Astrocyte of the spinal cord (primary cell): Measurements from ENCODE around the gene TRPM8.

Source experiments
- DNase-seq: peaks from one replicate; pipeline ENCODE4 v3.0.0; 2011; ENCODE audit warnings: low read depth, low spot score
- H3K4me3 ChIP-seq: 2 replicates; pipeline ENCODE4 v1.5.1; 2011; ENCODE audit warnings: low read depth, mild to moderate bottlenecking, low read length, moderate library complexity
- CTCF ChIP-seq: IDR thresholded peaks from 2 replicates; pipeline ENCODE4 v1.5.1; 2012; ENCODE audit warnings: low read depth, mild to moderate bottlenecking, low read length, inconsistent platforms
- in situ Hi-C: cut with HindIII; loops from 2 replicates; pipeline ENCODE4 v1.10.0; 2017; ENCODE audit warnings: low sequenced_read_pairs

The TRPM8 gene

GRCh38 chr2:233901884-233902283 lies 15.3 kb upstream of the TRPM8 start:
- TF ChIP-seq CTCF = no peak
- in situ Hi-C loops = no loop called here
- no peak for DNase-seq
- no peak overlapping the region for H3K4me3 ChIP-seq

GRCh38 chr2:233905945-233906344 lies 11.2 kb upstream of the TRPM8 start:
- H3K4me3 ChIP-seq = no peak overlapping the region
- DNase-seq = no peak
- in situ Hi-C loops = no loop called here
- no peak for TF ChIP-seq CTCF

DNA sequence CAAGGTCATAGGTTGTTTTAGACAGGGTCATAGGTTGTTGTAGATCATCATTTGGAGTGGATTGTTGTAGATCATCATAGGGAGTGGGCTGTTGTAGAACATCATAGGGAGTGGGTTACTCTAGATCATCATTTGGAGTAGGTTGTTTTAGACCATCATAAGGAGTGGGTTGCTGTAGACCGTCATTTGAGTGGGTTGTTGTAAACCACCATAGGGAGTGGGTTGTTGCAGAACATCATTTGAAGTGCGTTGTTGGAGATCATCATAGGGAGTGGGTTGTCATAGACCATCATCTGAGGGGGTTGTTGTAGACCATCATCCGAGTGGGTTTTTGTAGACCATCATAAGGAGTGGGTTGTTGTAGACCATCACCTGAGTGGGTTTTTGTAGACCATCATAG lies 9.5 kb upstream of the TRPM8 start:
- in situ Hi-C loops = no loop called here

DNA sequence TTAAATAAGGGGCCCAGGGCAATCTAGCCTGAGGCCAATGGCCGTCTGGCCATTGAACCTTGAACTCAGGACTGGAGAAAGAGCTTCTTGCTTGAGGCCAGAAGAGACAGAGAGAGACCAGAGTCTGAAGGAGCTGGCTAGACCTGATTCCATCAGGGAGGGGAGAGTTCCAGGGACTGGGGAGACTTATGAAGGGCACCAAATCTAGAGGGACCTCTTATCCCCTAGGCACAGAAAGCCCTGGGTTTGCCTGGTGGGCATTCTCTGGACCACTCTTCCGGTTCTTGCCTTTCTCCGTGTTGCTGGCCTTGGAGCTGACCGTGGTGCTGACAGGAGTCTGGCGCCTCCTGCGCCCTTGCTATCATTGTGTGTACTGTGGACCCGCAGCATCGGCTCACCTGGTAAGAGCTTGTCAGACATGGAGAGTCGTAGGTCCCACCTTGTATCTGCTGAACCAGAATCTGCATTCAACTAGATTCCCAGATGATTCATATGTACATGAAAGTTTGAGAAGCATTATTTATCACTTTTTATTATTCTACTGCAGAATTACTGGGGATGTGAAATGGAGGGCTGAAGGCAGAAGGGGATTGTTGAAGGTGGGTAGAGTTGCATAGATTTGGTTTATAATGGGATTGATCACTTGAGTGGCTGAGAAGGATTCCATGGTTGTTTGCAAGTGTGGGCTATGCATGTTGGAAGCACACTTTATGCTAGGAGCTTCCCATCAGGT lies 4.3 kb upstream of the TRPM8 start:
- no peak overlapping the region for H3K4me3 ChIP-seq
- in situ Hi-C loops = no loop called here
- DNase-seq = peak; percentile 50
- TF ChIP-seq CTCF = no peak

More for the DNA sequence above, 9.5 kb upstream of the TRPM8 start:
- DNase-seq = no peak
- no peak for TF ChIP-seq CTCF
- no peak overlapping the region for H3K4me3 ChIP-seq

DNA sequence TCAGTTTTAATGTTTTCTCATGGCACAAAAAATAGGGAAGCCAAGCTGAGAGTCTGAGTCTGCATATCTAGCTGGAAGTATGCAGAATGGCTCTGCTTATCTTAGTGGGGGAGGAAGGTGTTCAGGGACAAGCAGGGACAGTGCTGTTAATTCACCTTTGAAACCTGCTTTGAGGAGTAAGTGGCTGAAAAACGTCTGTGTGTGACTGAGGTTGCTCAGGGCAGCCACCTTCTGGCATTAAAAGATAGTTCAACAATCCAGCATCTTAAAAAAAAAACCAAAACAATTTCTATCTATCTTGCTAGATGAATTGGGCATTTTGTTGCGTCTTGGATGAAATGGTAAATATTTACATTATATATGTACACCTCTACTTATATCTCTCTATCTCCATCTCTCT lies 2.0 kb upstream of the TRPM8 start:
- in situ Hi-C loops = no loop called here
- peak; percentile 27 for TF ChIP-seq CTCF
- DNase-seq = no peak
- H3K4me3 ChIP-seq = no peak overlapping the region

DNA sequence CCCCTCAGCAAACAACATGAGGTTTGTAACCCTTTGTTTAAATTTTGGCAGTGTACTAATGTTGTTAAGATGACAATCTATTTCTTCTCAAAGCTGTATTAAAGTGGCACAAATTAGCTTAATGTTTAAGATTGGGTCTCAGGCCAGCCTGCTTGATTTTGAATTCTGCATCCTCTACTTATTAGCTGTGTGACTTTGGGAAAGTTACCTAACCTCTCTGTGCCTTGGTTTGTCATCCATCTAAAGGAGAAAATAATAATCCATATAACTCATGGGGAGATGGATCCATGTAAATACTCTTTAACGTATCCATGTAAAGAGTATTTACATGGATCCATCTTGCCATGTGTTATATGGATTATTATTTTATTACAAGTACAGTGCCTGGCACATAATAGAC lies 2.1 kb downstream of the TRPM8 start:
- DNase-seq = no peak
- H3K4me3 ChIP-seq = no peak overlapping the region
- in situ Hi-C loops = no loop called here
- TF ChIP-seq CTCF = no peak
